ENCODE results near the gene NUP205. TPM values are rescaled to one million over a fixed set of nuclear protein-coding genes. Genes with fewer than 3 reads are reported as not detected.

Gene NUP205
- total RNA-seq, 2 donors from 2014 or later: 118 to 129 TPM

- TF ChIP-seq, protein P1, sequence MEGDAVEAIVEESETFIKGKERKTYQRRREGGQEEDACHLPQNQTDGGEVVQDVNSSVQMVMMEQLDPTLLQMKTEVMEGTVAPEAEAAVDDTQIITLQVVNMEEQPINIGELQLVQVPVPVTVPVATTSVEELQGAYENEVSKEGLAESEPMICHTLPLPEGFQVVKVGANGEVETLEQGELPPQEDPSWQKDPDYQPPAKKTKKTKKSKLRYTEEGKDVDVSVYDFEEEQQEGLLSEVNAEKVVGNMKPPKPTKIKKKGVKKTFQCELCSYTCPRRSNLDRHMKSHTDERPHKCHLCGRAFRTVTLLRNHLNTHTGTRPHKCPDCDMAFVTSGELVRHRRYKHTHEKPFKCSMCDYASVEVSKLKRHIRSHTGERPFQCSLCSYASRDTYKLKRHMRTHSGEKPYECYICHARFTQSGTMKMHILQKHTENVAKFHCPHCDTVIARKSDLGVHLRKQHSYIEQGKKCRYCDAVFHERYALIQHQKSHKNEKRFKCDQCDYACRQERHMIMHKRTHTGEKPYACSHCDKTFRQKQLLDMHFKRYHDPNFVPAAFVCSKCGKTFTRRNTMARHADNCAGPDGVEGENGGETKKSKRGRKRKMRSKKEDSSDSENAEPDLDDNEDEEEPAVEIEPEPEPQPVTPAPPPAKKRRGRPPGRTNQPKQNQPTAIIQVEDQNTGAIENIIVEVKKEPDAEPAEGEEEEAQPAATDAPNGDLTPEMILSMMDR (conservative IDR thresholded peaks at IDR 0.05): no peak
- peaks cover 11% of the 10 kb centered on the region for H3K4me1 Mint-ChIP-seq
- 93 to 100% methylated on average over 2 to 3 of the region's 3 CpGs for WGBS, 2 experiments (ENCODE audit: insufficient coverage in 1 of 2, insufficient read length in 1 of 2)
- H3K27me3 Mint-ChIP-seq (ENCODE audit: insufficient read depth): no peaks in the 10 kb centered on the region
- no peak overlapping the region for H3K4me3 ChIP-seq (ENCODE audit: low read length)
- H3K9me3 ChIP-seq (ENCODE audit: control insufficient read depth, low read length): no peaks in the 10 kb centered on the region
- DNase-seq: no peak
- H3K9me3 Mint-ChIP-seq: no peaks in the 10 kb centered on the region
- peaks cover 2% of the 10 kb centered on the region for H3K36me3 ChIP-seq (ENCODE audit: control insufficient read depth, insufficient read depth, low read length)
- no peaks in the 10 kb centered on the region for H3K27me3 ChIP-seq (ENCODE audit: control insufficient read depth, insufficient read depth, low read length, poor library complexity, severe bottlenecking)
- H3K27ac ChIP-seq (ENCODE audit: low read depth, low read length): no peak overlapping the region
- no peak overlapping the region for H3K4me3 Mint-ChIP-seq
- H3K36me3 Mint-ChIP-seq (ENCODE audit: low read depth): peaks cover 20% of the 10 kb centered on the region
- no peak overlapping the region for H3K27ac Mint-ChIP-seq
- no peak overlapping the region for H3K9ac ChIP-seq (ENCODE audit: extremely low read depth, low read length, poor library complexity, severe bottlenecking)
- no peaks in the 10 kb centered on the region for H3K4me1 ChIP-seq (ENCODE audit: control insufficient read depth, insufficient read depth, low read length)
Measured at GRCh38 chr7:135683609-135684008, 125.9 kb downstream of the NUP205 start.

DNA sequence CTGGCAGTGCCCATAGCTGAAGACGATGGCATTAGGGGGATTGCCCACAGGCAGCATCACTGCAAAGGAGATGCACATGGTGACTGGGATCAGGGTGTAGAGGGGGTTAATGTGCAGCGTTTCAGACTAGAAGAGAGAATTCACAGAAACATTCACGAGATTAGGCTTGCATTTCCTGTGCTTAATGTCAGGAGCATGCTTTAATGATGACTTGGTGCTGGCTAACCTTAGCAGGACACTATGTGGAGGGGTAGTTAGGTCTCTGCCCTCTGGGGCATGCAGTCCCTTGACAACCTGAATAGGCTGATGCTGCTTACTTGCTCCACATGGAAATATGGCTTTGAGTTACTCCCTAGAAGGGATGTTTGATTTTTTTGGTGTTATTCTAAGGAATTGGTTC lies 126.4 kb downstream of the NUP205 start:
- Mint-ChIP-seq H3K4me1 (peaks cover 11% of the 10 kb centered on the region), H3K27me3 (ENCODE audit: insufficient read depth) (no peaks in the 10 kb centered on the region), H3K36me3 (ENCODE audit: low read depth) (peaks cover 21% of the 10 kb centered on the region), H3K27ac (no peak overlapping the region), H3K9me3 (no peaks in the 10 kb centered on the region), H3K4me3 (no peak overlapping the region)
- Histone ChIP-seq H3K9me3 (ENCODE audit: control insufficient read depth, low read length) (no peaks in the 10 kb centered on the region), H3K4me3 (ENCODE audit: low read length) (no peak overlapping the region), H3K4me1 (ENCODE audit: control insufficient read depth, insufficient read depth, low read length) (no peaks in the 10 kb centered on the region), H3K27me3 (ENCODE audit: control insufficient read depth, insufficient read depth, low read length, poor library complexity, severe bottlenecking) (no peaks in the 10 kb centered on the region), H3K9ac (ENCODE audit: extremely low read depth, low read length, poor library complexity, severe bottlenecking) (no peak overlapping the region), H3K36me3 (ENCODE audit: control insufficient read depth, insufficient read depth, low read length) (no peaks in the 10 kb centered on the region), H3K27ac (ENCODE audit: low read depth, low read length) (no peak overlapping the region)
- 70 to 81% methylated on average over 3 of the region's 3 CpGs for WGBS, 2 experiments (ENCODE audit: insufficient coverage in 1 of 2, insufficient read length in 1 of 2)
- TF ChIP-seq, protein P1 (conservative IDR thresholded peaks at IDR 0.05): no peak
- DNase-seq: peak; percentile 59

- Mint-ChIP-seq H3K4me3 (no peak overlapping the region), H3K36me3 (ENCODE audit: low read depth) (peaks cover 27% of the 10 kb centered on the region), H3K27me3 (ENCODE audit: insufficient read depth) (no peaks in the 10 kb centered on the region), H3K9me3 (no peaks in the 10 kb centered on the region), H3K27ac (no peak overlapping the region), H3K4me1 (peaks cover 11% of the 10 kb centered on the region)
- Histone ChIP-seq H3K4me1 (ENCODE audit: control insufficient read depth, insufficient read depth, low read length) (no peaks in the 10 kb centered on the region), H3K9ac (ENCODE audit: extremely low read depth, low read length, poor library complexity, severe bottlenecking) (no peak overlapping the region), H3K27ac (ENCODE audit: low read depth, low read length) (no peak overlapping the region), H3K27me3 (ENCODE audit: control insufficient read depth, insufficient read depth, low read length, poor library complexity, severe bottlenecking) (no peaks in the 10 kb centered on the region), H3K4me3 (ENCODE audit: low read length) (no peak overlapping the region), H3K9me3 (ENCODE audit: control insufficient read depth, low read length) (no peaks in the 10 kb centered on the region), H3K36me3 (ENCODE audit: control insufficient read depth, insufficient read depth, low read length) (peaks cover 5% of the 10 kb centered on the region)
- 97 to 100% methylated on average over 4 to 5 of the region's 5 CpGs for WGBS, 2 experiments (ENCODE audit: insufficient coverage in 1 of 2, insufficient read length in 1 of 2)
- no peak for DNase-seq
- TF ChIP-seq, protein P1 (conservative IDR thresholded peaks at IDR 0.05): no peak
Measured at GRCh38 chr7:135684699-135685098, 127.0 kb downstream of the NUP205 start.
